SK-N-DZ (cell line): ENCODE data around the gene LRRC37A2.
"Not testable (repeated sequence)": the region's sequence is repeated elsewhere in the genome, so short reads cannot be mapped to it uniquely, and the experiment has no call there.

ENCODE experiments used
- DNase-seq: peaks from one replicate; pipeline ENCODE4 v3.0.0-alpha.2; 2015; ENCODE audit warnings: low spot score
- small RNA-seq, 2 experiments: library from RNA; depleted of rRNA; stranded (forward); fragments of <200 nt; gene quantifications; one replicate each; pipeline ENCODE3, GENCODE V24; 2014

LRRC37A2 gene

DNA sequence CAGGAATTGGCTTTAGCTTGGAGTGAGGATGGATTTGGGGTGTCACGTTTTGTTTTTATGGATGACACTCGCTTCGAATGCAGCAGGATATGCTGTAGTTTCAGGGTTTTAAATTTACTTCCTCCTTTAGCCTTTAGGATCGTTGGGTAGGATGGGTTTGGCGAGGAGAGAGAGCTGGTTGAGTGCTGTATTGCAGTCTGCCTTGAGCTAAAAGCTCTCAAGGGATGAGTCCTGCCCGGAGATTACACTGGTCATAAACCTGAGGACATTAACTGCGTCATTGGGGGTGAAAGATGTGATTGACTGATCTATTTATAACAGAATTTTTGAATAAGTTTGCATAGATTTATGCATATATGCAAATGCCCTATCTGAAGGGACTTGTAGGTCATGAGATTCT lies 79.1 kb downstream of the LRRC37A2 start:
- not testable (repeated sequence) for DNase-seq

DNA sequence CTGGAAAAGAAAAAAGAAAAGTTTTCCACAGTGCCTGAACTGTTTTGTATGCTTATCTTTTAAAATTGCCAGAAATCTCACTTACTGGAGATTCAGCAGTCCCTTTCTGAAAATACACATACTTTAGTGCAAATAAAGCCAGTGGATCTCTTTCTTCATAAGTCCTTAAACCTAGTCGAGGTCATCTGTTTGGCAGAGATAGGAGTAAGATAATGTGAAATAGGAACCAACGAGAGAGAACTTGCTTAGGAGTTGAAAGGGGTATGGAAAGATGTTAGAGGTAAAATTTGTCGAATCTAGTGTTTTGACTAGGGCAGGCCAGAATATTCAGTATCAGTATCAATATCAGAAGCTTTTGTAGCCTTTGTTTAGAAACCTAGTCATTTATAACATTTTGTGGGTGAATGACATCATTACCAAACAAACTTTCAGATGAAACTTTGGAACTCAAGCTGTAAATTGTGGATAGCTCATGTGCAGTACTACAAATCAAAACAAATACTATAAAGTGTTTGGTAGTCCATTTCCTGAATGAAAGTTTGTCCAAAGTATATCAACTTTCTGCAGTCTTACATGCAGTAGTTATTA lies 86.2 kb downstream of the LRRC37A2 start:
- DNase-seq: not testable (repeated sequence)

DNA sequence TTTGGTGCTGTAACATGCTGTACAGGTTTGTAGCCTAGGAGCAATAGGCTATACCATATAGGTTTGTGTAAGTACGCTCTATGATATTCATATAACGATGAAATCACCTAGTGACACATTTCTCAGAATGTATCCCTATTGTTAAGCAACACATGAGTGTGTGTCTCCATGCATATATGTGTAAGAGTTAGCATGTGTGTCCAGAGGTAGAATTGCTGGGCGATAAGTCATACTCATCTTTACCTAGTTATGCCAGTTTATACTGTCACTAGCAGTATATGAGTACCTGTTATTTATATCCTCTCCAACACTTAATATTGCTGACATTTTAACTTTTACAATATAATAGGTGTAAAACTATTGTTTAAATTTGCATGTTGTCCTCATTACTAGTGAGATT lies 88.5 kb downstream of the LRRC37A2 start:
- not testable (repeated sequence) for DNase-seq

DNA sequence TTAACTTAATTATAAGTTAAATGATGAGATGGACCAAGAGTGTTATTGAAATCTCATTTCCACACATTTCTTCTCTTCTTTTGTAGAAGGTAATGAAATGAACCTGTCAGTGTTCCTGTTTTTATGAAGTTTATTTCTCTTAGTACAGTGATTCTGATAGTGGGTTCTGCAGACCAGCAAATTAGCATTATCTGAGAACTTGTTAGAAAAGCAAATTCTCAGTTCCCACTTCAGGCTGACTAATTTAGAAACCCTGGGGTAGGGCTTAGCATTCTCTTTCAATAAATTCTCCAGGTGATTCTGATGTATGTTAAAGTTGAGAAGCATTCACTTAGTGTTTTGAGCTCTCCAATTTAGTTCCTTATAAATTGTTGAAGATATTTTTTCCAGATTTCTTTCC lies 90.9 kb downstream of the LRRC37A2 start:
- not testable (repeated sequence) for DNase-seq

Small RNA genes lying within 50 kb of the gene (small RNA-seq; reads per million reads assigned to genes)
- 0 reads per million in 2 experiments for gene RN7SL199P
